ENCODE data around the gene ZCCHC8.
"Not testable (repeated sequence)": the region's sequence is repeated elsewhere in the genome, so short reads cannot be mapped to it uniquely, and the experiment has no call there.

The ZCCHC8 gene

DNA sequence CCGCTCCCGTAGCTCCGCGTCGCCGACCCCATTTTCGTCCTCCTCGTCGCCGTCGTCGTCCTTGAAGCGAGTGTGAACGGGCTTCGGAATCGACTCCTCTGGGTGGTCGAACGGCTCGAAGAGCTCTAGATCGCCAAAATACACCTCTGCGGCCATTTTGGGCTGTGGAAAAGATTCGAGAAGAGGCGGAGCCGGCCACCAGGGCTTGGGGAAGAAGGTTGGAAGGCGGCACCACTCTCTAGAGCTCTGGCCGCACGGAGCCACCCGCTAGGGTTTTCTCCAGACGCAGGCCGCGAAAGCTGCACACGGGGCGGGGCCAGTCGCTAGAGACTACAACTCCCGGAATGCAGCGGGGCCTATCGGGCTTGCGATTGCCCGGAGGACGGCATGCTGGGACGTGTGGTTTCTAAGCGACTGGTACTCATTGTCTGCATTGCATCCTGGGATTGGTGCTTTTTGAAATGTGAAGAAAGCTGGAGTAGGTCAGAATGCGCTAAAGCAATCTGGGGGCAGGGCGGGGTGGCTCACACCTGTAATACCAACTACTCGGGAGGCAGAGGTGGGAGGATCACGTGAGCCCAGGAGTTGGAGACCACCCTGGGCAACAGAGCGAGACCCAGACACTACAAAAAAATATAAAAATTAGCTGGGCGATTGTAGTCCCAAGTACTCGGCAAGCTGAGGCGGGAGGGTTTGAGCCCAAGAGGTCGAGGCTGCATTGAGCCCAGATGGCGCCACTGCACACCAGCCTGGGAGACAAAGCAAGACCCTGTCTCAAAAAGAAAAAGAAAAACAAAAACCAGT lies at the start of gene ZCCHC8:
Gene ZCCHC8, minus strand, starts transcription at position 248 of the 804 bp plus-strand sequence. Its CDS starts 92 bp downstream, at position 156.
- DNase-seq (ENCODE audit: low read depth): peak; percentile 89

DNA sequence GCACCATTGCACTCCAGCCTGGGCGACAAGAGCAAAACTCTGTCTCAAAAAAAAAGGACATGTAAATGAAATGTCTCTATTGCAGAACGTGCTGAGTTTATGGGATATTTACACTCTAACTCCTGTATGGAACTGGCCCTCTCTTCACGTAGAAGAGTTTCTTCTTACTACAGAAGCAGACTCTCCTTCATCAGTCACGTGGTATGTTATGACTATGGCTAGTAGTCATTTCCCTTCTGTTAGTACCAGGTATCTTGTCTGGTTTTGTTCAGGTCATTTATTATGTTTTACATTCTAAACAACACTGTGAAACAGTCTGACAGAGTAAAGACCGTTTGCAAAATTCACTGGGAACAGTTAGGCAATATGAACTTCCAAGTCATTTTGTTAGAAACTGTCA lies 46.6 kb upstream of the ZCCHC8 start:
- DNase-seq (ENCODE audit: low read depth): no peak

DNA sequence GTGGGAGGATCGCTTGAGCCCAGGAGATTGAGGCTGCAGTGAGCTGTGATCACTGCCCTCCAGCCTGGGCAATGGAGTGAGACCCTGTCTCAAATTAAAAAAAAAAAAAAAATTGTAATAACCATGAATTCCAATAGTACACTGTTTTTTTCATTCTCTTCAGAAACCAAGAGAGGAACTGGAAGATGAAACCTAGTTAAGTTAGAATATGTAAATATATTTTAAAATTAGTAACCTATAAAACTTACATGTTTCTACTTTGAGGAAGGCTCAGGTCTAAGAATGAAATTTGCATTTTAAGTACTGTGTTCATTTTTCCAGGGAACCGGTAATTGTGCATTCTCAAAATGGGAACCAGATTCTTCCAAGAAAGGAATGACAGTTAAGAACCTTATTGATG lies 45.1 kb upstream of the ZCCHC8 start:
- no peak for DNase-seq (ENCODE audit: low read depth)

DNA sequence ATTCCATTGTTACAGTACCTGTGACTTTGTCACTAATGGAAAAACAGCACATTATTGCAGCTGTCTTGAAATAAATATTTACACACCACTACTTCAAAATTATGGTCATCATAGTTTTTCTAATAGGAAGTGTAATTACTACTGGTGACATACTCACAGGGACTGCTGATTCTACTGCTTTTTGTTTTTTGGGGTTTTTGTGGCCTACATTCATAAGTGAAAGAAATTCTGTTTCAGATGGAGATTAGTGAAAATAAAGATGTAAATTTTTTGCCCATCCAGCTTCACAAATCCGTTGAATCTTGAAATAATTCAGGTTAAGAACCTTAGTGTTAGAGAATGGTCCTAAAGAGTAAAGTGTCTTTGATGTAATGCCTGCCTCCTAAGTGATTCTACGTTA lies 43.8 kb upstream of the ZCCHC8 start:
- no peak for DNase-seq (ENCODE audit: low read depth)

DNA sequence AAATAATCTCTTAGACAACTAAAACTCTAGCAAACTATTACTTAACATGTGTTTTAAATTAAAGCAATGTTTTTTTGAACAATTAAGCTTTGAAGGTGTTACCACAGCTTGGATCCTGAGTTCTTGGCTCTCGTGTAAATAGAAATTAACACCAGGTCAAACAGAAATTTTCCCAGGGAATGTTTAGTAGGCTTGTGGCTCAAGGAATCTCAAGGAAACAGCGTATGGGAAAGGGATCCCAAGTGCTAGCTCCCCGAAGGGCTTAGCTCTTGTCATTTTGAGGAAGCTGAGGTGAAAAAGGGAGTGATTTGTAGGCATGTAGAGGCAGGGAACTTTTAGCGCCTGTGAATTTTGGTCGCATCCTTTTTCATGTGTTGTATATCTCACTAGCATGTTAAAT lies 37.8 kb upstream of the ZCCHC8 start:
- DNase-seq (ENCODE audit: low read depth): no peak

DNA sequence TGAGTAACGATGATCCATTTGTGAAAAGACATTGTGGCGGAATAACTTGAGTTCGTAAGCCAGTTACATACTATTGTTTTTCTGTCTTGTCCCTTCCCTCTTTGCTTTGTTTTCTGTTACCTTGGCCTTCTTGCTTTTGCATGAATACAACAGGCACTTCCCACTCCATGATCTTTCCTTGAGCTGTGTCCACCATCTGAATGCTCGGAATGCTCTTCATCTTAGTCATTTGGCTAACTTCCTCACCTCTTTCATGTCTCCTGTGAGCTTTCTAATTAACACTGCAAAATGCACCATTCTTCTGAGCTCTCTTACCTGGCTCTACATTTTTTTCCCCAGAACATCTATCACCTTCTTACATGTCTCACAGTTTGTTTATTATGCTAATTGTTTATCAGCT lies 36.3 kb upstream of the ZCCHC8 start:
- DNase-seq (ENCODE audit: low read depth): no peak

DNA sequence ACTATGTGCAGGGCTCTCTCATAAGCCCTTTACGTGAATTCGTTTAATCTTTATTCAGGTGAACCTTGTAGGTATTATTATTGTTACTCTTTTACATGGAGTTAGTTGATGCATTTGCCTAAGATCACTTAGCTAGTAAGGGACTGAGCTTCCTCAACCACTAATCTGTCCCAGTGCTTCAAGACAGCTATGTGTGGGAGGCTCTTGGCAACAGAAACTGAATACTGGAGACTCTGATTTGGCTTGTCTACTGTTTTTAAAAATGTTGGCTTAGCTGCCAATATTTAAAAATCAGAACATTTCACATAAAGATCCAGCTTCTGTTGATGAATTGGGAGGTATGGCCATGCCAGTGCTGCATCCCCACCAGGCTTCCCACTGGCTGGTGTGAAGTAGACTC lies 33.1 kb upstream of the ZCCHC8 start:
- no peak for DNase-seq (ENCODE audit: low read depth)

DNA sequence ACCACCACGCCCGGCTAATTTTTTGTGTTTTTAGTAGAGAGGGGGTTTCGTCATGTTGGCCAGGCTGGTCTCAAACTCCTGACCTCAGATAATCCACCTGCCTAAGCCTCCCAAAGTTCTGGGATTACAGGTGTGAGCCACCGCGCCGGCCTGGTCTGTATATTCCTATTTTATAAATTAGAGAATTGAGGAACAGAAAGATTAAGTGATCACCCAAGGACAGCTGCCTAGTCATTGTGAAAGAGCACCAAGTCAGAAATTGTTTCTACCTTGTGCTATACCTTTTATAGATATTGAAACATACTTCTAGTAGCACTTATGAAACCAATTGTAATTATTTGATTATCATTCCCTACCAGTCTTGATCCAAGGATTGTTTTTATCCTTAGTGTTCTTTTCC lies 28.3 kb upstream of the ZCCHC8 start:
- DNase-seq (ENCODE audit: low read depth): no peak

DNA sequence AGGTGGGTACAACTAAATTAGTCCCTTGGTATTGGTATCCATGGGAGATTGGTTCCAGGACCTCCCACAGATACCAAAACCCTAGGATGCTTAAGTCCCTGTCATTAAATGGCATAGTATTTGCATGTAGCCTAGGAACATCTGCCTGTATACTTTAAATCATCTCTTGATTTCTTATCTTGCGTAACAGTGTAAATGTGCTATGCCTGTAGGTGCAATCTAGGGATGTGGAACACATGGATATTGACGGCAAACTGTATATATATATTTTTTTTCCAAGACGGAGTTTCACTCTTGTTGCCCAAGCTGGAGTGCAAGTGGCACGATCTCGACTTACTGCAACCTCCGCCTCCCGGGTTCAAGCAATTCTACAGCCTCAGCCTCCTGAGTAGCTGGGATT lies 27.9 kb upstream of the ZCCHC8 start:
- no peak for DNase-seq (ENCODE audit: low read depth)

DNA sequence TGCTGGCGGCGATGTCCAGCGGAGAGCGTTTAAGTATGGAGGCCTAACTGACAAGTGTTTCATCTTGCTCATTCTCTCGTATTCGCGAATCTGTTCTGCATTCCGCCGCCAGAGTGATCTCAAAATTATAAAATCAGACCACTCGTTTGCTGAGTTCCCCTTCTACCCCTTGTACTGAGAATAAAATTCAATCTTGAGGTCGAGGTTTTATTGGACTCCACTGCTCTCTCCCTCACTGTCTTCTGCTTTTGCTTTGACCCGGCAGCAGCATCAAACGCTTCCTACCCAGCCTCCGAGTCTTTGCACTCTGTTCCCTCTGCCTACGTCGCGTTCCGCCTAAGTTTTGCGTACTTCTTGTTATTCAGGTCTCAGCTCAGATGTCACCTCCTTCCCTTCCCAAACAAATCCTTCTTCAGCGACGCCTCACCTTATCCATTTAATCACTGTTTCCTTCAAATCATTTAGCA lies 26.8 kb upstream of the ZCCHC8 start:
- no peak for DNase-seq (ENCODE audit: low read depth)

DNA sequence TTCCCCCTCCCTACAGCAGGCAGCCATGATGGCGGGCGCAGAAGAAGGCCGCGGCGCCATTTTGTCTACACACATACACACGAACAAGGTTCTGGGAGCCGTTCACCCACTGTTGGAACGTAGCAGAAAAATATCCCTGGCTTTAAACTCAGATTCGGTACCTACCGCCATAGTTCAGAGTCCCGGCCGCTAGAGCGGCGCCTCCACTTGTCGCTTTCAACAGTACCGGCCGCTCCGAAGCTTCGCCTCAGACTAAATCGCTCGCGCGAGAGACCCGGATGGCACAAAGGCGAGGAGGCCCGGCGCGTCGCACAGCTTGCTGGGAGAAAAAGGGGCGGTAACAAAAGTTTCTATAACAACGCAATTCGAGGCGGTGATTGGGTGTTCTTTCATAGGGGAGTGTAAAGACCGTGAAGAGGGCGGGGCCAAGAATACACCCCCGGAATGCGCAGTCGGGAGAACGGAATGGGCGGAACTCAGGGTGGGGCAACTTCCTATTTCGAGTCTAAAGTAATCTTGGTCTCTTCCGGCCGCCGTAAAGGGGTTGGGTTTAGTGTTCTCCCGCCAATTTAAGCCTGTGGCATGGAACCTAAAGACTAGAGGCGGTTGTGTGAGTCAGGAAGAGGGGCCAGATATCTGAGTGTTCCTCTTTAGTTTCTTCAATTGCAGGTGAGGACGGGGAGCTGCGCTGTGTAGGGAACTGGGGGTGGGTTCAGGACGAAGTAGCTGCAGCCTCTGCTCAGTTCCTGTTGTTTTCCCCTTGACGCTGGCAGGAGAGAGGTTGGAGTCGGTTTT lies 26.1 kb upstream of the ZCCHC8 start, which contains the start of the genes KNTC1 and RSRC2:
Gene KNTC1, plus strand, starts transcription at position 567 of the 795 bp plus-strand sequence. CDS start 2,815 bp downstream, outside the sequence.
Gene RSRC2, minus strand, starts transcription at position 254 of the 795 bp plus-strand sequence. Its CDS starts 83 bp downstream, at position 171.
- DNase-seq (ENCODE audit: low read depth): peak; percentile 98

DNA sequence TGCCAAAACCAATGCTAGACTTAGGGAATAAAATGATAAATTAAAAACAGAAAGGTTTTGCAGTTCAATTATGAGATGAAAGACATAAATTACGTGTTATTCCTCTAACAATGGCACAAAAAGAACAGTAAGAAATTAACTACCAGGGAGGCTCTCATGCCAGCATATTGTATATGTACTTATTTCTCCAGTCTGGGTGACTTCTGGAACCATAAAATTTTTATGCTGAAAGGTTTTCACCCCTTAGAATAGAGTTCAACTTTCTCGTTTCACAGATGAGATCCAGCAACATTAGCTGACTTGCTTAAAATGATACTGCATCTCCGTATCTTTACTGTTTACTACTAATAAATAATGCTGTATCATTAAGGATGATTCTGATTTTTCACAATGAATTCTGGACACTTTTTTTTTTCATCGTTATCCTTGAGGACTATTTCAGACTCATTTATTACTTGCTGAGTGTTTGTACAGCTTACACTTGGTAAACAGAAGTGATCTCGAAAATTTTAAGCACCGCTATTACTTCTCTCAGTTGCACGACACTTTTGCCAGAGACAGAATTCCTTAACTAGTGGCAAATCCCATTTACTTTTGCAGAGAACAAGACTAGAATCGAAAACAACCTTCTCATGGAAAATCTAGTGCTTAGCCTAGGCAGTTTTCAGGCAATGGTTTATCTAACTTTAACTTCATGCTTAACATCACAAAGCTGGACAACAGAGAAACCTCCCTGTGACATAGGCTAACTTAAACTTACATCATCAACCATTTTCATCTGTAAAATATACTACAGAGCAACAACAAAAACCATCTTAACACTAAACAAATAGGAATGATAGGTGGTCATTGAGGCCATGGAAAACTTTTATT lies 23.4 kb upstream of the ZCCHC8 start:
- no peak for DNase-seq (ENCODE audit: low read depth)

DNA sequence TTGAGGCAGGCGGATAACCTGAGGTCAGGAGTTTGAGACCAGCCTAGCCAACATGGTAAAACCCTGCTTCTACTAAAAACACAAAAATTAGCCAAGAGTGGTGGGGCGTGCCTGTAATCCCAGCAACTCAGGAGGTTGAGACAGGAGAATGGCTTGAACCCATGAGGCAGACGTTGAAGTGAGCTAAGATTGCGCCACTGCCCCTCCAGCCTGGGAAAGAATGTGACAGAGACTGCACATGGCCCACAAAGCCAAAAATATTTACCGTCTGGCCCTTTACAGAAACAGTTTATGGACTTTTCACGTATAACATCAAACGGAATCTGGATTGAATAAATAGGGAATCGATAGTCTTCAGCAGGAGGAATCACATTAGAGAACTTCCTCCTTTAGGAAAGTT lies 22.5 kb upstream of the ZCCHC8 start:
- no peak for DNase-seq (ENCODE audit: low read depth)

DNA sequence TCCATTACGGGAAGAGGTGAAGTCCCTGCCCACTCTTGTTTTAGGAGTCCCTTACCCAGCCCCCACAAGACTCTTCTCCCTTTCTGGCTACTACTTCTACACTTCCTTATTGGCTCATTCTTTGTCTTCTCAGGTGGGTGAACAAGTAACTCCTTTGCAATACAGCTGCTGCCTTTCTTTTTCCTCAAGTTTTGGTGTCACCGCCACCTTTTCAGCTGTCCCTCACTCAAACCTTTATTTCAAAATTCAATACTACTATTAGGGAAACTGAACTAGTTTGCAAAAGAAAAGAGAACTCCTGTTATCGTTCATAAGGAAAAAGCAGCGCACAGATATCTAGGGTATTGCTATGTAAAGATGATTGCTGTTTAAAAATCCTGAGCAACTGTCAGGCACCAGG lies 19.9 kb upstream of the ZCCHC8 start:
- DNase-seq (ENCODE audit: low read depth): no peak

DNA sequence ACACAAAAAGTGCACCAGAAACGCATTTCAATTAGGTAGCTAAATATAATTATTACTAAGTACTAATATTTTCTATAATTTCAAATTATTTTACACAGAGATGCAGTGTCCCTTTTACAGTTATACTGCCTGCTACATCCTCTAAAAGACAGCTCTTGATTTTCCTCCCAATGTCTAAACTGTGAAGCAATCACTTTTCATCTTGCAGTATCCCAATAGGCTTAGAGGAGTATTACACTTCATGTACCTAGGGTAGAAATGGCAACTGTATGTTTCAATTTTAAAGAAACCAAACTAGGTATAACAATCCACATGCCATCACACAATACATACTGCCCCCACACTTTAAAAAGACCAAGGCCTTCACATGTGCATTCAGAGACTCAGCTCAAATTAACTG lies 18.7 kb upstream of the ZCCHC8 start:
- no peak for DNase-seq (ENCODE audit: low read depth)

DNA sequence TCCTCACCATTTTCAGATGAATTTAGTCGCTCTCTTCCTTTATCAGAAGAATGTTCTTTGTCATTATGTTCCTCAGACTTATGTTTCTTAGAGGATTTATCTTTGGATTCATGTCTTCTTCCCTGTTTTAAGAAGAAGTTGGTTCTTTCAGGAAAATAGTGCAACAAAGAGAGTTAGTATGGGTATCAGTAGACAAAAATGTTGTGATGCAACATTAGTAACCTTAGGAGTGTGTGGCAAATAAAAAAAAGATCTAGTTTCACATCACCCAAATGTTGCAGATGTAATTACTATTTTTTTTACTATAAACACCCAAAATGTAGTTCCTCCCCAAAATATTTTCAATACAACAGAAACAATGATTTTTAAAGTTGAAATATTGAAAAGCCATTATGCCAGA lies 18.2 kb upstream of the ZCCHC8 start:
- DNase-seq (ENCODE audit: low read depth): no peak

DNA sequence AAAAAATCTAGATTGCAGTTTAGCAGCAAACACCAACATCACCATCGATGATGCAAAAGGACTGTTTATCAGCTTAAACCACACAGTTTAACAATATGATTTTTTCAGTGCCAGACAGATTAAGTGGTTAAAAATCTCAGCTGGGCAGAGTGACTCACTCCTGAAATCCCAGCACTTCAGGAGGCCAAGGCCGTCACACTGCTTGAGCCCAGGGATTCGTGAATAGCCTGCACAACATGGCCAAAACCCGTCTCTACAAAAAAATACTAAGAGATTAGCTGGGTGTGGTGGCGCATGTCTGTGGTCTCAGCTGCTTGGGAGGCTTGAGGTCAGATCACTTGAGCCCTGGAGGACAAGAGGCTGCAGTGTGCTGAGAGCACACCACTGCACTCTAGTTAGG lies 17.1 kb upstream of the ZCCHC8 start:
- no peak for DNase-seq (ENCODE audit: low read depth)

DNA sequence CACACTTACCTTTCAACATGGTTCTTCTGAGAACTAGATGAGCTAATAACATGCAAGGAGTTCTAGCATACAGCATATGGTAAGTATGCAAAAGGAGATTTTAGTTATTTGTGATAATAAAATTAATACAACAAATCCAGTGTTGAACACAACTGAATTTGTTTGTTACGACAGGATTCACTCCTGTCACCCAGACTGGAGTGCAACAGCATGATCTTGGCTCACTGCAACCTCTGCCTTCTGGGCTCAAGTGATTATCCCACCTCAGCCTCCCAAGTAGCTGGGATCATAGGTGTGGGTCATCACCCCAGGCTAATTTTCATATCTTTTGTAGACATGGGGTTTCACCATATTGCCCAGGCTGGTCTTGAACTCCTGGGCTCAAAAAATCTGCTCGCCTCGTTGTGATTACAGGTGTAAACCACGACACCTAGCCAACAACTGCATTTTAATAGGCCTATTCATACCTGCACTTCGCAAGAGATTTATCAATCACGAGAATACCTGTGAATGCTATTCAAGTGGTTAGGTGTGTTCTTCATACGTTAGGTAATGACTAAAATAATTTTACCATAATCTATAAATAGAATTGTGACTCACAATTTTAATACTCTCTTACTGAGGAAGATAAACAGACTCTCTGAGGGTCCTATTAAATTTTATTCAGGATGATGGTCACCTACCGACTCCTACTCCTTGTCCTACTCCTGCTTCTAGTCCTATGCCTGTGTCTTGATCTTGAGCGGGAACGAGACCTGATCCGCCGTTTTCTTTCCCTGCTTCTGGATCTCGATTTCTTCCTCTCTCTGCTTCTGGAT lies 16.0 kb upstream of the ZCCHC8 start:
- no peak for DNase-seq (ENCODE audit: low read depth)

DNA sequence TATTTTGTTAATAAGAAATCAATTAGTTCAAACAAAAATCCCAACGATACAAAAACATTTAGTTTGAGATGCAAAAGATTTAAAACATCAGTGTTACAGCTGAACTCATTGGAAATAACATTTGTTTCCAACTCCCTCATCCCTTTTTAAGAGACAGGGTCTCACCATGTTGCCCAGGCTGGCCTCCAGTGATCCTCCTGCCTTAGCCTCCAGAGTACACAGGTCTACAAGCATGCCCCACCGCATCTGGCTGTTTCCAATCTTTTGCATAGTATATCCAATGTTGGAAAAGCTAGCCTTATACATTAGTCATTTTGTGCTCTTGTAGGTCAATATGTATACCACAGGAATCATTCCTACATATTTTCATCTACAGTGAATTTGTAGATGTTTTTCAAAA lies 14.5 kb upstream of the ZCCHC8 start:
- DNase-seq (ENCODE audit: low read depth): no peak

DNA sequence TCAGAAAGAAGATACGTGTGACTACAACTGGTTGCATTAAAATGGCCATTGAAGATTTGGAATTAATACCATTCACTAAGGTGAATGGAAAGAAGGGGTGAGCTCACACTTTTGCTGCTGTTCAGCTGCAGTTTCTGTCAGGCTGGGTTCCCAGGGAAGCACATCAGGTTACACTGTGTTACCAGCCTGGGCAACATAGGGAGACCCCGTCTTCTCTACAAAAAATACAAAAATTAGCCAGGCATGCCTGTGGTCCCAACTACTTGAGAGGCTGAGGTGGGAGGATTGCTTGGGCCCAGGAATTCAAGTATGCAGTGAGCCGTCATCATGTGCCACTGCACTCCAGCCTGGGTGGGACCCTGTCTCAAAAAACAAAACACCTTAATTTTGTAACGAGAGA lies 12.9 kb upstream of the ZCCHC8 start:
- DNase-seq (ENCODE audit: low read depth): no peak

DNA sequence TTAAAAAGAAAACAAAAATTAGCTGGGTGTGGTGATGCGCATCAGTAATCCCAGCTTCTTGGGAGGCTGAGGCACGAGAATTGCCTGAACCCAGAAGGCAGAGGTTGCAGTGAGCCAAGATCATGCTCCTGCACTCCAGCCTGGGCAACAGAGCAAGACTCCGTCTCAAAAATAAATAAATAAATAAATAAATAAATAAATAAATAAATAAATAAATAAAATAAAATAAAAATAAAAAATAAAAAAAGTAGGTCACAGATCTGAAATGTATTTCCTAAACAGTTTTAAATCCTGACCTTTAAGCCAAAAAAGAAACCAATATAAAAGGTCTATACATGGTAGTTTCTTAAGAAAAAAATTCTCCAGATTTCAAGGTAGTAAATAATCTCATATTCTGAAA lies 12.3 kb upstream of the ZCCHC8 start:
- DNase-seq (ENCODE audit: low read depth): not testable (repeated sequence)

All from CMK (cell line).